ENCODE measurements around the gene GAR1.

DNA sequence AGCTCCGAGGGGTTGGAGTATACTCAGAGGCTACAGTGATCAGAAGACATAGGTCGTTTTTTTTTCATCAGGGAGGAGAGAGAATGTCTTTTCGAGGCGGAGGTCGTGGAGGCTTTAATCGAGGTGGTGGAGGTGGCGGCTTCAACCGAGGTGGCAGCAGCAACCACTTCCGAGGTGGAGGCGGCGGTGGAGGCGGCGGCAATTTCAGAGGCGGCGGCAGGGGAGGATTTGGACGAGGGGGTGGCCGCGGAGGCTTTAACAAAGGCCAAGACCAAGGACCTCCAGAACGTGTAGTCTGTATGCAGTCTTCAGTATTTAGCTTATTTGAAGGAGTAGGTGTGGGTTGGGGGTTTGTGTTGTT, 500 bp downstream of the GAR1 start:
- TF ChIP-seq, protein P1, sequence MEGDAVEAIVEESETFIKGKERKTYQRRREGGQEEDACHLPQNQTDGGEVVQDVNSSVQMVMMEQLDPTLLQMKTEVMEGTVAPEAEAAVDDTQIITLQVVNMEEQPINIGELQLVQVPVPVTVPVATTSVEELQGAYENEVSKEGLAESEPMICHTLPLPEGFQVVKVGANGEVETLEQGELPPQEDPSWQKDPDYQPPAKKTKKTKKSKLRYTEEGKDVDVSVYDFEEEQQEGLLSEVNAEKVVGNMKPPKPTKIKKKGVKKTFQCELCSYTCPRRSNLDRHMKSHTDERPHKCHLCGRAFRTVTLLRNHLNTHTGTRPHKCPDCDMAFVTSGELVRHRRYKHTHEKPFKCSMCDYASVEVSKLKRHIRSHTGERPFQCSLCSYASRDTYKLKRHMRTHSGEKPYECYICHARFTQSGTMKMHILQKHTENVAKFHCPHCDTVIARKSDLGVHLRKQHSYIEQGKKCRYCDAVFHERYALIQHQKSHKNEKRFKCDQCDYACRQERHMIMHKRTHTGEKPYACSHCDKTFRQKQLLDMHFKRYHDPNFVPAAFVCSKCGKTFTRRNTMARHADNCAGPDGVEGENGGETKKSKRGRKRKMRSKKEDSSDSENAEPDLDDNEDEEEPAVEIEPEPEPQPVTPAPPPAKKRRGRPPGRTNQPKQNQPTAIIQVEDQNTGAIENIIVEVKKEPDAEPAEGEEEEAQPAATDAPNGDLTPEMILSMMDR (IDR thresholded peaks at IDR 0.05), result no peak
- TF ChIP-seq POLR2A (IDR thresholded peaks at IDR 0.05), result no peak

Measured in gastroesophageal sphincter (tissue), 3 donors.